Measurements from ENCODE around the gene LONRF3. TPM values are rescaled to one million over a fixed set of nuclear protein-coding genes. Genes with fewer than 3 reads are reported as not detected.
"Not testable (repeated sequence)": the region's sequence is repeated elsewhere in the genome, so short reads cannot be mapped to it uniquely, and the experiment has no call there.

LONRF3 gene
- total RNA-seq, 1 experiment from 2014 or later: 11.4 TPM

- DNase-seq (ENCODE audit: low spot score): no peak
Measured at GRCh38 chrX:118983513-118983912, 9.1 kb downstream of the LONRF3 start.

DNA sequence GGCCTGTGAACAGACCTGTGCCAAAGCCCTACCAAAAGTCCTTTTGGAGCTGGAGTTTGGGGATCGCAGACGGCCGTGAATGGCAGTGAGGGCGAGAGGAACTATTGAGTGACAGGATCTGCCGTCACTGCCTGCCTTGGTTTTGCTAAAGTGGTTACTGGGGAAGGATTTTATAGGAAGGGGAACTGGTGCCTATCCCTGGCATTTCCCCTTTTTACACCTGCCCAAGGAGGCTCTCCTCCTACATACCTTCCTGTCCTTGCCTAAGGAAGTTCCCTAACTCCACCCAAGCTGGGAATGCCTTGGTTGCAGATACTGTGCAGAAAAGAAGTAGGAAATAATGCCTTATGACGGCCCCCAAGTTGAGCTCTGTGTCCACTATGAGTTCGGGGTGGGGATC is 14.5 kb downstream of the LONRF3 start:
- no peak for DNase-seq (ENCODE audit: low spot score)

DNA sequence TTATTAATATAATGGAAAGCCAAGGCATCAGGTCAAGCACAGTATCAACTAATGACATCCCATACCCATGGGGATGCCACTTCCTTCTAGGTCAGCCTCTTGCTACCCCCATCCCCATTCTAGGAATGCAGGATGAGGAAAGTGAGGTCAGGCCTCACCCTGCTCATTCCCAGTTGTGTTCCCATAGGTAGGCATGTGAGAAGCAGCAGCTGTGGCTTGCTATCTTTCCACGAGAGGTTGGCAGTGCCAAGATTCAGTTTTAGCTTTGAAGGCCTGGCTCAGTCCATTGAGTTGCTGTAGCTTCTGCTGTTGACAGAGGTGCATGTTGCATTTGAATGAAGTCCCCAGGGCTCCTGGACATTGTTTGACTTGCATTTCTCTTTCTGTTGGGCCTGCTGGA is 15.5 kb downstream of the LONRF3 start:
- DNase-seq (ENCODE audit: low spot score): no peak

DNA sequence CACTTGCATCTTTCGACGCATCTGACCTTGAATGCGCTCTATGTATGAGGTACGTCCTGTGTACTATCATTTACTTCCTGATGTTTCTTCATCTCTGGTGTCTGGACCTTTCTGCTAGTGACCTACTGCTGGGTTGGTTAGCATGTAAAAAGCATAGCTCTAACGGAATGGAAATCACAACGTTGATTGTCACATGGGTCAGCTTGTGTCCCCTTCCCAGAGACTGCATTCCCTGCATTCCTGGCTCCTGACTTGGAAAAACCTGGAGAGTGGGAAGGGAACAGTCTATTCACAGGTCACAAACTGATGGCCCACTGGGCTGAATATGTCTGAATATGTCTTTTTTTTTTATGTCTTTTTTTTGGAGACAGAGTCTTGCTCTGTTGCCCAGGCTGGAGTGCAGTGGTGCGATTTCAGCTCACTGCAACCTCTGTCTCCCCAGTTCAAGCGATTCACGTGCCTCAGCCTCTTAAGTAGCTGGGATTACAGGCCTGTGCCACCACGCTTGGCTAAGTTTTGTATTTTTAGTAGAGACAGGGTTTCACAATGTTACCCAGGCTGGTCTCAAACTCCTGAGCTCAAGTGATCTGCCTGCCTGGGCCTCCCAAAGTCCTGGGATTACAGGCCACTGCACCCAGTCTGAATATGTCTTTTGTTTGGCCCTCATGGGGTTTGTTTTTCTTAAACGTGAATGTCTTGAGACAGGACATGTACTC is 16.3 kb downstream of the LONRF3 start:
- no peak for DNase-seq (ENCODE audit: low spot score)

DNA sequence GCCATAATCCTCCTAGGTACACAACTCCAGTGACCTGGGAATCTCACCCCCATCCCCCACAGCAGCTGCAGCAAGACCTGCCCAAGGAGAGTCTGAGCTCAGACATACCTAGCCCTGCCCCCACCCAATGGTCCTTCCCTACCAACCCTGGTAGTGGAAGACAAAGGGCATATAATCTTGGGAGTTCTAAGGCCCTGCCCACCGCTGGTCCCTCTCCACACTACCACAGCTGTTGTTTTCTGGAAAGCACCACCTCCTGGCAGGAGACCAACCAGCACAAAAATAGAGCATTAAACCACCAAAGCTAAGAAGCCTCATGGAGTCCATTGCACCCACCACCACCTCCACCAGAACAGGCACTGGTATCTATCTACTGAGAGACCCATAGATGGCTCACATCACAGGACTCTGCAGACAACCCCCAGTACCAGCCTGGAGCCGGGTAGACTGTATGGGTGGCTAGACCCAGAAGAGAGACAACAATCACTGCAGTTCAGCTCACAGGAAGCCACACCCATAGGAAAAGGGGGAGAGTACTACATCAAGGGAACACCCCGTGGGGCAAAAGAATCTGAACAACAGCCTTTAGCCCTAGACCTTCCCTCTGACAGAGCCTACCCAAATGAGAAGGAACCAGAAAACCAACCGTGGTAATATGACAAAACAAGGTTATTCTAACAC is 18.2 kb downstream of the LONRF3 start:
- DNase-seq (ENCODE audit: low spot score): not testable (repeated sequence)

DNA sequence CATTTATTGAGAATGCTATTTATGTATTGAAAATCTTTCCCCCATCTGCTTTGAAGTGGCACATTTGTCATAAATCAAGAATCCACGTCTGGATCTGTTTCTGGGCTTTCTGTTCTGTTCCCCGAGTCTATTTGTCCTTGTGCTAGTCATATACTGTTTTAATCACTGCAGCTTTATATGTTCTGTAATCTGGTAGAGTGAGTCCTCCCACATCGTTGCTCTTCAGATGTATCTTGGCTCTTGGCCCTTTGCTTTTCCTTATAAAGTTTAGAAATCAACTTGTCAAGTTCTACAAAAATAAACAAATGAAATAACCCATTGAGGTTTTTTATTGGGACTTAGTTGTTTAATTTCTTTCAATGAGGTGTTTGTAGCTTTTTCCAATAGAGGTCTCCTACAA is 29.0 kb downstream of the LONRF3 start:
- DNase-seq (ENCODE audit: low spot score): no peak

GRCh38 chrX:119004920-119005524 is 30.6 kb downstream of the LONRF3 start:
- DNase-seq (ENCODE audit: low spot score): peak; percentile 66

GRCh38 chrX:119007189-119007770 is 32.9 kb downstream of the LONRF3 start:
- no peak for DNase-seq (ENCODE audit: low spot score)

DNA sequence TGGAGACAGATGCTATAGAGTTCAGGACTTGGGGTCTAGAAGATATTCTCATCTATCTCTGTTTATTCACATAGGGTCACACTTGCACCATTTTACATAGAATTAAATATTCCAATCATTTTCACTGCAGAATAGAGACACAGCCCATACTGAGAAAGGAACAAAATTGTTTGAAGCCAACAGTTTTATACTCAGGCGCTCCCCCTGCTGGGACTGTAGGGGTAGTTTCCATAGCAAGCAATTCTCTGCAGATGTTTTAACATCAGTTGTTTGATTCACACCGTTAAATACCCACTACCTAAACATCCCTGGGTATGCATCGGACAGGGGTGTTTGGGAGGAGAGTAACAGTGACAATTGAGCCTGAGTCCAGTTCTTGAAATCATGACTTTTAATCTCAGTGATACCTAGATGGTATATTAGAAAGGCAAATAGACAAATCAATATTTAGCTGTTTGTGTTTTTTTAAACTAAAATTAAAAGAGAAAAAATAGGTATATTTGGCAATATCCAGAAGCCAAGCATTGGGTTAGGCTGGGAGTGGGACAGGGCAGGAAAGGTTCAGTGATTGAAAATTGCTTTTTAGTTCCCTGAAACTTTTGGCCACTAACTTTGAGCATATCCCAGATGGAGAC is 33.8 kb downstream of the LONRF3 start:
- DNase-seq (ENCODE audit: low spot score): peak; percentile 65

DNA sequence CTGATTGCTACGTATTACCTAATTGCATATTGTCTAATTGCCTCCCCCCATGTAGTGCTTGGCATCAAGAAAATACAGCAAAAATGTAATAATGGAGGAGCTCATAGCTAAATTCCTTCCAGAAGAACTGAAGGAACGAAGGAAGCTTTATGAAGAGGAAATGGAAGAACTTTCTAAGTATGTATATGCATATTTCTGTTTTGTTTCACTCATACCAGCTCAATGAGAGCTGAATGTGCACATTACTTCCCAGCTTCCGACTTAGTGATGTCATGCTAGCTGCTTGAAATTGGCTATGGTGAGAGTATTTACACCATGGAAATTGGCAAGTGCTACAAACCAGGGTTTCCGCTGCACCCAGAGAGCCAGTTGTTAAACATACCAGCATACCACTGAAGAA is 34.7 kb downstream of the LONRF3 start:
- no peak for DNase-seq (ENCODE audit: low spot score)

DNA sequence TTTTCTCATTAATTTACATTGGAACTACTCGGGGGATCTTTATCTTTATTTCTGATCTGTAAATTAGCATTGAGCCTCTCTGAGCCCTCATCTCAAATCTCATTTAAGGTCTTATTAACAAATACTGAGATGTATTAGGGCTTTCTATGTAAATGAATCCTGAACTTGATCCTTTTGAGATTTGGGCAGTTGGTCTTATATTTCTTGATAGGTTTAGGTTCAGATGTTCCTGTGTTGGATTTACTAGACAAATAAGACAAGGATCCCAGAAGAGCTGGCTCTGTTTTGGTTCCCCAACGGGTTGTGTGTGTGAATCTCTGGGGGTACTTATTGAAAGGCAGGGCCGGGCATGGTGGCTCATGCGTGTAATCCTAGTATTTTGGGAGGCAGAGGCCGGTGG is 36.1 kb downstream of the LONRF3 start:
- no peak for DNase-seq (ENCODE audit: low spot score)

GRCh38 chrX:119013164-119013563 is 38.7 kb downstream of the LONRF3 start:
- DNase-seq (ENCODE audit: low spot score): no peak

- DNase-seq (ENCODE audit: low spot score): peak; percentile 68
Measured at GRCh38 chrX:119015407-119016237, 41.2 kb downstream of the LONRF3 start.

DNA sequence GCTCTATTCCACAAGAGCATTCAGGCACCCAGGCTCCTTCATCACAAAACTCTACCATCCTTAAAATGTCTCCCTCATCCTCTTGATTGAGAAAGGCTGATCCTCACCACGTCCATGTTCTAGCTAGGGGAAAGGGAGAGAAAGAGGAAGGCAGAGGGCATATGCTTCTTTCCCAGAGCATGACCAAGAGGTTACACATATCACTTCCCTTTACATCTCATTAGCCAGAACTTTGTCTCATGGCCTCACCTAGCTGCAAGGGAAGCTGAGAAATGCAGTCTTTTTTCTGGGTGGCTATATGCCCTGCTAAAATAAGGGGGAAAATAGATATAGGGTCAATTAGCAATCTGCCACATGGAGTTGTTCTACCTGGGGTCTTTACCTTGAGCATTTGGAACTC is 42.7 kb downstream of the LONRF3 start:
- no peak for DNase-seq (ENCODE audit: low spot score)

GRCh38 chrX:119025900-119026299 is 51.5 kb downstream of the LONRF3 start:
- no peak for DNase-seq (ENCODE audit: low spot score)

DNA sequence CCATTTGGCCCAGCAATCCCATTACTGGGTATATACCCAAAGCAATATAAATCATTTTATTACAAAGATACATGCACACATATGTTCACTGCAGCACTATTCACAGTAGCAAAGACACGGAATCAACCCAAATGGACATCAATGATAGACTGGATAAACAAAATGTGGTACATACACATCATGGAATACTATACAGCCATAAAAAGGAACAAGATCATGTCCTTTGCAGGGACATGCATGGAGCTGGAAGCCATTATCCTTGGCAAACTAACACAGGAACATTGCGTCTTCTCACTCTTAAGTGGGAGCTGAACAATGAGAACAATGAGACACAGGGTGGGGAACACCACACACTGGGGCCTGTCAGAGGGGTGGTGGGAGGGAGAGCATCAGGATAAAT is 51.9 kb downstream of the LONRF3 start:
- not testable (repeated sequence) for DNase-seq (ENCODE audit: low spot score)

DNA sequence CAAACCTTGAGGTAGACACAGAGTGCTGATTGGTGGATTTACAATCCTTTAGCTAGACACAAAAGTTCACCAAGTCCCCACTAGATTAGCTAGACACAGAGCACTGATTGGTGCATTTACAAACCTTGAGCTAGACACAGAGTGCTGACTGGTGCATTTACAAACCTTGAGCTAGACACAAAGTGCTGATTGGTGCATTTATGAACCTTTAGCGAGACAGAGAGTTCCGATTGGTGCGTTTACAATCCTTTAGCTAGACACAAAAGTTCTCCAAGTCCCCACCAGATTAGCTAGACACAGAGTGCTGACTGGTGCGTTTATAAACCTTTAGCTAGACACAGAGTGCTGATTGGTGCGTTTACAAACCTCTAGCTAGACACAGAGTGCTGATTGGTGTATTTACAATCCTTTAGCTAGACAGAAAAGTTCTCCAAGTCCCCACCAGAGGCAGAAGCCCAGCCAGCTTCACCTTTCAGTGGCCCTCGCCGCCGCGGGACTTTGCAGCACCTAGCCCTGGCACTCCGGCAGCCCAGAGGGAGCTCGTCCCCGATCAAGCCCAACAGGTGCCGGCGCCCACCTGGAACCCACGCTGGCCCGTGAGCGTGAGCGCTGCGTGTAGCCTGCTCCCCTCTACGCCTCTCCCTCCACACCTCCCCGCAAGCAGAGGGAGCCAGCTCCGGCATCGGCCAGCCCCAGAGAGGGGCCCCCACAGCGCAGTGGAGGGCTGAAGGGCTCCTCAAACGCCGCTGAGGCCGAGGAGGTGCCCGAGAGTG is 53.7 kb downstream of the LONRF3 start:
- not testable (repeated sequence) for DNase-seq (ENCODE audit: low spot score)

DNA sequence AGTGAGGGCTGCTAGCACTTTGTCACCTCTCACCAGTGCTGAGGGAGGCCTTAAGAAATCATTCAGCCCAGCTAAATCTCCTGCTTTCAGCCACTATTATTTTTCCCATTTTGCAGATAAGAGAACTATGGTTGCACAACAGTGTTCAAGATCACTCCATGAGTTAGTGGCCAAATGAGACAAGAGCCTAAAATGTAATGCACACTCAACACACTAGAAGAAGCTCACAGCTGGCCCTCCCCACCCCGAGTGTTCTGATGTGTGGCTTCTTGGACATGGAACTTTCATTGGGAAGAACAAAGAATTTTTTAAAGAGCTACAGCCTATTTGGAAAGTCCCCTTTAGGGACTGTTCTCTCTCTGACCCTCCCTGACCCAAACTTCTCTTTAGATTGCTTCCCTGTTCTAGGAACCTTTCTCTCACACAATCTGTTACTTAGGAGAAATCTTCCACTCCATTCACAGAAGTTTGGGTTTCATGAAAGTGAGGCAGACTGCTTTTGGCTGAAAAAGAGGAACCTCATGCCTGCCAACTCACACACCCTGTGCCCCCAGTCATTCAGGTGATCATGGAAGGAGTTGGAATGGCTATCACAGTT is 54.4 kb downstream of the LONRF3 start:
- DNase-seq (ENCODE audit: low spot score): no peak

DNA sequence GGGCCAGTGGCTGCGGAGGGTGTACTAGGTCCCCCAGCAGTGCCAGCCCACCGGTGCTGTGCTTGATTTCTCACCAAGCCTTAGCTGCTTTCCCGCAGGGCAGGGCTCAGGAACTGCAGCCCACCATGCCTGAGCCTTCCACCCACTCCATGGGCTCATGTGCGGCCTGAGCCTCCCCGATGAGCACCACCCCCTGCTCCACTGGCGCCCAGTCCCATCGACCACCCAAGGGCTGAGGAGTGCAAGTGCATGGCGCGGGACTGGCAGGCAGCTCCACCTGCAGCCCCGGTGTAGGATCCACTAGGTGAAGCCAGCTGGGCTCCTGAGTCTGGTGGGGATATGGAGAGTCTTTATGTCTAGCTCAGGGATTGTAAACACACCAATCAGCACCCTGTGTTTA is 55.2 kb downstream of the LONRF3 start:
- DNase-seq (ENCODE audit: low spot score): not testable (repeated sequence)

DNA sequence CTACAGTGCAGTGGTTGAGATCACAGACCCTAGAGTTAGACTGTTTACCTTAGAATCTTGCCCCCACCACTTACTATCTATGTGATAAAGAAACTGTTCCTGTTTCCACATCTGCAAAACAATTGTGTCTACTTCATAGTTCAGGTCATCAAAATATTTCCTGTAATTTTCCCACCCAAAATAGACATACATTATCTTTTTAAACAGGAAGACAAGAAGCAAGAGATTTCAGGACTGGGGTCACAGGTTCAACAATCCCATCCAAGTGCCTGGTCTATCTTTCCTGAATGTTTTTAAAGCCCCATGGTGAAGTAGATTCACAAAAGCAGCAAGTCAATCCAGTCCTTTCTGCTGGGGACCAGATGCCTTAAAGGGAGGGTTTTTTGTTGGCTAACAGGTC is 56.6 kb downstream of the LONRF3 start:
- DNase-seq (ENCODE audit: low spot score): no peak
